GM21619 (cell line): Measurements from ENCODE around the gene TBC1D19.
"Not testable (repeated sequence)": the region's sequence is repeated elsewhere in the genome, so short reads cannot be mapped to it uniquely, and the experiment has no call there.

ENCODE experiments used
- ATAC-seq: cut with Tn5 transposase; IDR thresholded peaks from one replicate; pipeline ENCODE4 v1.9.1; 2021; ENCODE audit not compliant: unreplicated experiment

The TBC1D19 gene

GRCh38 chr4:26596843-26597242 is 13.0 kb downstream of the TBC1D19 start:
- no peak for ATAC-seq

DNA sequence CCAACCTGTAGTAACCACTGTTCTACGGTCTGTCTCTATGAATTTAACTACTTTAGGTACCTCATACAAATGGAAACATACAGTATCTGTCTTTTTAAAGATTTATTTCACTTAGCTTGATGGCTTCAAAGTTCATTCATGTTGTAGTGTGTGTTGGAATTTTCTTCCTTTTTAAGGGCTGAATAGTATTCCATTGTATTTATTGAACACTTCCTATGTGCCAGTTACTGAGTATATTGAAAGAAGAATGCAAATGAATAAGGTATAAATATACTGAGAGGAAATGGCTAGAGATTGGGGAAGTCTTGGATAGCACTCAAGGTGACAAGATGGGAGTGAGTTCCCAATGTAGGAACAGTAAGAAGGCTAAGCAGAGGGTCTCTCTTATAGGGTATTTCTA is 17.3 kb downstream of the TBC1D19 start:
- ATAC-seq = no peak

DNA sequence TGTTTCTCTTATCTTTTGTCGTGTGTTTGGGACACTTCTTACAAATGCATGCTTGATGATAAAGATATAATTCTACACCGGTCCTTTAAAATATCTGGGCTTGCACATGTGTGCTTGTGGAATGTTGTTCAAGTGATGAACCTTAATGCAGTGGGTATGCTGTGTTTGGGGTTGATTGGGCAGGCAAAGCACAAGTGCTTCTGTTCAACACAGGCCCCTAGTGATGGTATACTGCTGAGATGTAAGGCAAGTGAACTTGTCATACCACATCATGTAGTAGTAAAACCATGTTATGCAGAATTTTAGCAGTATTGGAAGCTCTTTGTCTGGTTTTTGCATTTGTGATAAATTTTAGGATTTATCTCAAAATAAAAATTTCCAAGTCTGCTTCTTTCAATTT is 23.9 kb downstream of the TBC1D19 start:
- no peak for ATAC-seq

DNA sequence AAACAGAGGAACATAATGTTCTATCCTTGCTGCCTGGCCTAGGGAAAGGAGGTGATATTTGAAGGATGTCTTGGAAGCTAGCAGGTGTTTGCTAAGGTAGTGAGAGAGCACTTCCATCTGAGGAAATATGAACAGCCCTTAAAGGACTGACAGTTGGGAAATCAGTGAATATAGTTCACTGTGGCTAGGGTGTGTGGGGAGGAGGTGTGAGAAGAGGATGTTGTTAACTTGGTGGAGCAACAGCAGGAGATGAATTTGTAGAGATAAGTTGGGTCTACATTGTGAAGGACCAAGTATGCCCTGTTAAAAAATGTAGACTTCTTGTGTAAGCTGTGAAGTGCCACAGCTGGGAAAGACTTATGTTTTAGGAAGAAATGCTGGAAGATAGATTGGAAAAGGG is 25.5 kb downstream of the TBC1D19 start:
- ATAC-seq = no peak

DNA sequence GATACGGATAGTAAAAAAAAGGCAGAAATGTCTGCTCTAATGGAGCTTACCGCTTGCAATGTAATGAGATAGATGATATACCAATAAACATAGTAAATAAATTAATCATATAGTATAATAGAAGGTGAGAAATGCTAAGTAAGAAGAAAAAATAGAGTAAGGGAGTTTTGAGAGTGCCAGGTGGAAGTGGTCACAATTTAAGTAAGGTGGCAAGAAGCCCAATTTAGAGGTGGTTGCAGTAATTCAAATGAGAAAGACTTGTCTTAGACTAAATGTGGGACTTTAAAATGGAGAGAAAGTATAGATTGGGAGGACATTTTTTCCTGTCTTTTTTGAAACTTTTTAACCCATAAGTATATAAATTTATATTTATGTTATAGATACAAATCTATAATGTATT is 26.0 kb downstream of the TBC1D19 start:
- ATAC-seq = no peak

GRCh38 chr4:26611372-26611771 is 27.5 kb downstream of the TBC1D19 start:
- no peak for ATAC-seq

- no peak for ATAC-seq
These were observed 28.0 kb downstream of the TBC1D19 start for GRCh38 chr4:26611885-26612284.

DNA sequence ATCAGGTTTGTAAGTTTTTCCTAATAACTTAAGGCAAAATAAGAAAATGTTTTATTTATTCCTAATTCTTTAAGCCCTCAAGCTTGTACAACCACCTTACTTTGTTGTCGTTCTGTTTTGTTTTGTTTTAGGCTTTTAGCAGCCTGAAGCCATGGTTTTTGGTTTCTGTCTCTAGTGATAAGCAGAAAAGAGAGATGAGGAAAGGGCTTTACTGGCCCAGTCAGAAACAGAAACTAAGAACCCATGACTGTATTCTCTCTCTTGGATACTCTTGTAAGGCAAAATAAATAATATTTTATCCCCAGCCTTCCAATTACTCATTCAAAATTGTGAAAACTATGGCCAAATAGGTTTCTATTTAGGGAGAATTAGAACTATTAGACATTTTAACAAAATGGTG is 29.4 kb downstream of the TBC1D19 start:
- ATAC-seq = no peak

- no peak for ATAC-seq
These were observed 29.9 kb downstream of the TBC1D19 start for GRCh38 chr4:26613735-26614134.

DNA sequence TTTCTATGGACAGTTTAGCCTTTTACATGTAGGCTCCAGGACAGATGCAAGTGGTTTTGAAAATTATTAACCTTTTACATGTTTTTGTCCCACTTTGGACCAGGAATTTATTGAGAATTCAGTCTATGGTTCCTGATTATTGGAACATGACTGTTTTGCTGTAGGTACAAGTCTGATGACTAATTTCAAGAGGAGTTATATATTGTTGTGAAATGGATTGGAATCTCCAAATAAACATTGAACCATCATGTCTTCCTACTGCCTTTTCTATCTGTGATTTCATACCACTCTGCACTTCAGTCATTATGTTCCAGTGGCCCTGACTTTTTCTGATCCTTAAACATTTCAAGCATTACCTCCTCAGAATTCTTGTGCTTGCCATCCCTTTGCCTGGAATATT is 35.9 kb downstream of the TBC1D19 start:
- no peak for ATAC-seq

- no peak for ATAC-seq
These were observed 37.5 kb downstream of the TBC1D19 start for GRCh38 chr4:26621366-26621765.

GRCh38 chr4:26622913-26623312 is 39.0 kb downstream of the TBC1D19 start:
- no peak for ATAC-seq

- ATAC-seq = not testable (repeated sequence)
These were observed 42.8 kb downstream of the TBC1D19 start for GRCh38 chr4:26626658-26627057.

GRCh38 chr4:26632916-26633315 is 49.0 kb downstream of the TBC1D19 start:
- no peak for ATAC-seq

DNA sequence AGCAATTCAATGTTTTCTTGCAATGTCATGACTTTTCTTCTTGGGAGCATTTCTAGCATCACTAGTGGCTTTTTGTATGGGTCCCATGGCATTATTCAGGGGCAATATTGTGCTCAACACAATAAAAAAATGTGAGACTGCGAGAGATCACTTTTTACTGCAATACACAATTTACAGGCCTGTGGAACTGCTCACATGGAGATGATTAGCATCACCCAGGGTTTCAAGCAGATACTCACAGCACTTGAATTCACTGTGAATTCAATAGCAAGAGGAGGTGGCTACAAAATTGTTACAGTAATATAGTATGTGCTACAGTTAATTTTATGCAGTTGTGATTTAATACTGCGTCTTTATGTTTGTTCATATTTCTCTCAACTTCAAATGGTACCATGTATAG is 50.4 kb downstream of the TBC1D19 start:
- ATAC-seq = no peak

DNA sequence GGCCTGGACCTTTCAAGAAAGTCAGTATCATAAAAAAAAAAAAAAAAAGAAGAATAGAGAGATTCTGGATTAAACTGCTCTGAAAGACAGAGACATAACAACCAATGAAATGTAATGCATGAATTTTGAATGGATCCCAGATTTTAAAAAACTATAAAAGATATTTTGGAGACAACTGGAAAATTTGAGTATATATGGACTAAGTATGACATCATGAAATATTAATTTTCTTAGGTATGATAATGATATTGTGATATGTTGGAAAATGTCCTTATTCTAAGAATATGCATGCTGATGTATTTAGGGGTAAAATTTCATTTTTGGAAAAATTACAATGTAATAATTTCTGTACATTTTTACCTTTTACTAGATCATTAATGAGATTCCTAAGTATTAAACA is 52.6 kb downstream of the TBC1D19 start:
- ATAC-seq = no peak

DNA sequence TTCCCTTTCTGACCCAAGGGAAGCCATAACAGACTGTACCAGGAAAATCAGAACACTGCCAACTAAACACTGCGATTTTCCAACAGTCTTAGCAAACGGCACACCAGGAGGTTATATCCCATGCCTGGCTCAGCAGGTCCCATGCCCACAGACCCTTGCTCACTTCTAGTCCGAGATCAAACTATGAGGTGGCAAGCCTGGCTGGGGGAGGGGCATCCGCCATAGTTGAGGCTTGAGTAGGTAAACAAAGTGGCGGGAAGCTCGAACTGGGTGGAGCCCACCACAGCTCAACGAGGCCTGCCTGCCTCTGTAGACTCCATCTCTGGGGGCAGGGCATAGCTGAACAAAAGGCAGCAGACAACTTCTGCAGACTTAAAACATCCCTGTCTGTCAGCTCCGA is 56.8 kb downstream of the TBC1D19 start:
- ATAC-seq = not testable (repeated sequence)

DNA sequence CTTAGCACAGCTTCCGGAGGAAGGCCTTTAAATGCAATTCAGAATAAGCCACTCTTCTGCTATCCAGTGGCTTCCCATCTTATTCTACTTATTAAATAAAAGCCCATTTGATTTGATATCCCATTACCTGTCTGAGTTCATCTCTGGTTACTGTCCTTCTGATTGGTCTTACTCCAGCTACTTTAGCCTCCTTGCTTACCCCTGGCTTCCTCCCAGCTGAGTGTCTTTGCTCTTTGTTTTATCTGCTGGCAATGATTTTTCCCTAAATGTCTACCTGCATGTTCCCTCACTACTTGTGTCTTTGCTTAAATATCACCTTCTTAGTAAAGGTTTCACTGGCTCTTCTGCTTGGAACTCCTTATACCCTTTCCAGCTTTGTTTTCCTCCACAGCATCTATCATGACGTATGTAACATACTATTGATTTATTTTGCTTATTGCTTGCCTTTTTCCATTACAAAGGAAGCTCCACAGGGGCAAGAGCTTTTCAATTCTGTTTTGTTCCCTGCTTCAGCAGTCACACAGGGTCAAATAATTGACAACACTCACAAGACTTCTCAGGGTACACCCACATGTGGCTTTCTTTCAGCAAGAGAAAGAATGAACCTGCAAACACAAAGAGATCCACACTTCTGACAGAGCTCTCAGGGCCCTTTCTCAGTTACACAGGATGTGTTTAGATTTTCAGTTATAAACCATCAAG is 63.8 kb downstream of the TBC1D19 start:
- no peak for ATAC-seq

- ATAC-seq = no peak
These were observed 64.4 kb downstream of the TBC1D19 start for GRCh38 chr4:26648260-26648659.

GRCh38 chr4:26660261-26660660 is 76.4 kb downstream of the TBC1D19 start:
- no peak for ATAC-seq

- ATAC-seq = no peak
These were observed 80.0 kb downstream of the TBC1D19 start for GRCh38 chr4:26663888-26664287.

DNA sequence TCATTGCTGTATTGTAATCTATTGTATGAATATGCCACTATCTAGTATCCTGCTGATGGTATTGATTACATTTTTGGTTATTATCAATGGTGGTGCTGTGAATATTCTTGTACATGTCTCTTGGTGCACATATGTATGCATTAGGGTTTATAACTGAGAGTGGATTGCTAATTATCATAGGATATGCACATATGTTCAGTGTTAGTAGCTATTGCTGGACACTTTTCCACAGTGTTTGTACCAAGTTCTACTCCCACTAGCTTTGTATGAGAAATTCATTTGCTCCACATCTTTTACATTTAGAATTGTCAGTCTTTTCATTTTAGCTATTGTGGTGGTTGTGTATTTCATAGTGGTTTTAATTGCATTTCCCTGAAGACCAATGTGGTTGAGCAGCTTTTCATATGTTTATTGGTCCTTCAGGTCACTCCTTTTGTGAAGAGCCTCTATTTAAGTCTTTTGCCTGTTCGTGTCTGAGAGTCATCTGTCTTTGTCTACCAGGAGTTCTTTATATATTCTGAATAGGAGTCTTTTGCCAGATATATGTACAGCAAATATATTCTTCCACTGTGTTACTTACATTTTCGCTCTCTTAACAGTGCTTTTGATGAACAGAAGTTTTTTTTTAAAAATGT is 87.1 kb downstream of the TBC1D19 start:
- ATAC-seq = no peak
